ENCODE data around the gene DNAJC15.

The DNAJC15 gene

GRCh38 chr13:42994878-42995277 lies 28.5 kb upstream of the DNAJC15 start:
- DNase-seq (ENCODE audit: low read depth), result no peak
- no peak for TF ChIP-seq CTCF (conservative IDR thresholded peaks at IDR 0.05; ENCODE audit: low read depth, low read length)
- H3K4me3 ChIP-seq (ENCODE audit: low read depth, low read length), result no peak overlapping the region

GRCh38 chr13:42996584-42996983 lies 26.8 kb upstream of the DNAJC15 start:
- peak; percentile 96 for DNase-seq (ENCODE audit: low read depth)
- peak; percentile 5 for TF ChIP-seq CTCF (conservative IDR thresholded peaks at IDR 0.05; ENCODE audit: low read depth, low read length)
- H3K4me3 ChIP-seq (ENCODE audit: low read depth, low read length), result no peak overlapping the region

- no peak for TF ChIP-seq CTCF (conservative IDR thresholded peaks at IDR 0.05; ENCODE audit: low read depth, low read length)
- no peak overlapping the region for H3K4me3 ChIP-seq (ENCODE audit: low read depth, low read length)
- DNase-seq (ENCODE audit: low read depth), result peak; percentile 86
Measured at GRCh38 chr13:42997381-42997780, 26.0 kb upstream of the DNAJC15 start.

GRCh38 chr13:42999491-42999890 lies 23.9 kb upstream of the DNAJC15 start:
- no peak for TF ChIP-seq CTCF (conservative IDR thresholded peaks at IDR 0.05; ENCODE audit: low read depth, low read length)

GRCh38 chr13:43000676-43001075 lies 22.7 kb upstream of the DNAJC15 start:
- no peak for DNase-seq (ENCODE audit: low read depth)
- no peak overlapping the region for H3K4me3 ChIP-seq (ENCODE audit: low read depth, low read length)
- no peak for TF ChIP-seq CTCF (conservative IDR thresholded peaks at IDR 0.05; ENCODE audit: low read depth, low read length)

More at GRCh38 chr13:42999491-42999890, 23.9 kb upstream of the DNAJC15 start:
- no peak for DNase-seq (ENCODE audit: low read depth)
- H3K4me3 ChIP-seq (ENCODE audit: low read depth, low read length), result no peak overlapping the region

- TF ChIP-seq CTCF (conservative IDR thresholded peaks at IDR 0.05; ENCODE audit: low read depth, low read length), result no peak
- DNase-seq (ENCODE audit: low read depth), result no peak
- H3K4me3 ChIP-seq (ENCODE audit: low read depth, low read length), result no peak overlapping the region
Measured at GRCh38 chr13:43002021-43002420, 21.4 kb upstream of the DNAJC15 start.

- DNase-seq (ENCODE audit: low read depth), result no peak
- no peak overlapping the region for H3K4me3 ChIP-seq (ENCODE audit: low read depth, low read length)
- no peak for TF ChIP-seq CTCF (conservative IDR thresholded peaks at IDR 0.05; ENCODE audit: low read depth, low read length)
Measured at GRCh38 chr13:43003010-43003409, 20.4 kb upstream of the DNAJC15 start.

All from choroid plexus epithelial cell (primary cell).